ENCODE measurements around the gene GSTA5.
"Not testable (repeated sequence)": the region's sequence is repeated elsewhere in the genome, so short reads cannot be mapped to it uniquely, and the experiment has no call there.

GSTA5 gene

DNA sequence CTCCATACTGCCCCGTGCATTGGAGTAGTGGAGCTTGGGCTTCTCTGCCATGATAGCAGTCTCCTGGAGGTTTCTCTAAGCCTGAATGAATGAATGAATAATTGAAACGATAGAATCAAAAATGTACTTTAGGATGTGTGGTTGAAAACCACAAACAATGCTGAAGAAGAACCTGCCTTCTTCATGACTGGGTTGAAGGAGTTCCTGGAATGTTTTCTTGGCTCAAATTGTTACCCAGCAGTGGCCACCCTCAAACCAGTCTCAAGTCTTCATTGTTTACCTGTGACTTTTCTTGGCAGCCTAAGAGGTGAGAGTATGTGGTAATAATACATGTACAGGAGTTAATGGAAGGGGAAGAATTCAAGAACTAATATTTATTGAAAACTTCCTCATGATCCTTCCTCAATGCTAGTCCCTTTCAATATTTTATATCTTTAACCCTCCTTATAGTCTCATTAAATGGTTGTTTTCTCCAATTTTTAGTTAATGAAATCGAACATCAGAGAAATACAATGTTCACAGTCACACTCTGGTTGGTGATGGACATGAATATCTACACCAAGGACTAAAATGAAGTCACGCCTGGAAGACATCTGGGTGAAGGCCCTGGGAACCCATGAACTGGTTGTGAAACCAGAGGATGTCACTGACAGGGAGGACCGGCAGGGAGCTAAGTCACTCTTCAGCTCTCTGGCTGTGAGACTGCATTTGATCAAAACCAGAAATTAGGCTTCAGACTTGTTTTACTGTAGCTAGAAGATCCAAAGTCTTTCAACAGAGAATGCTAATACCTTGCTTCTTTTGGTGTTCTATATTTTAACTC is at the start of gene GSTA5:
Gene GSTA5 (minus strand): TSS at position 51 of the 823 bp plus-strand sequence.
- no peak for DNase-seq

DNA sequence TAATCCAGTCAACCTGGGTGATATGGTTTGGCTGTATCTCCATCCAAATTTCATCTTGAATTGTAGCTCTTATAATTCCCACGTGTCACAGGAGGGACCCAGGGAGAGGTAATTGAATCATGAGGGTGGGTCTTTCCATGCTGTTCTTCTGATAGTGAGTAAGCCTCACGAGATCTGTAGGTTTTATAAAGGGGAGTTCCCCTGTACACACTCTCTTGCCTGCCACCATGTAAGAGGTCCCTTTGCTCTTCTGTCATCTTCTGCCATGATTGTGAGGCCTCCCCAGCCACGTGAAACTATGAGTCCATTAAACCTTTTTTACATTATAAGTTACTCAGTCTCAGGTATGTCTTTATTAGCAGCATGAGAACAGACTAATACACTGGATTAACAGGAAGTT is 49.4 kb upstream of the GSTA5 start:
- no peak for DNase-seq

- DNase-seq, result no peak
Observed at GRCh38 chr6:52887910-52888524, 47.4 kb upstream of the GSTA5 start.

- peak; percentile 54 for DNase-seq
Observed at GRCh38 chr6:52881996-52882841, 41.6 kb upstream of the GSTA5 start.

DNA sequence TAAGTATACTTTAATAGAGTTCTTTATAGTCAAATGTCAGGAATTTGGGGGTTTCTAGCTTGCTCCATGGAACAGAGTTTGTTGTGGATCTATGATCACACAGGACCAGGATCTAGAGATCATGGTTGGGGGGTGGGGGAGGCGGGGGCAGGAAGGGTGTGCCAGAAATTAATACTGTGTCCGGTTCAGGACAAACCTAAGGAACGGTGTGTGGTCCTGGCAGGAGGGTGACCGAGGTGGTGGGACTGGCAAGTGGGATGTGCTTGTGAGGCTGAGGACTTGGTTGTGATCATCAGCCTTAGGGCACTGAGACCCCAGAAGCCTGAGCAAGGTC is 41.0 kb upstream of the GSTA5 start:
- DNase-seq, result no peak

- no peak for DNase-seq
Observed at GRCh38 chr6:52877786-52878185, 37.2 kb upstream of the GSTA5 start.

DNA sequence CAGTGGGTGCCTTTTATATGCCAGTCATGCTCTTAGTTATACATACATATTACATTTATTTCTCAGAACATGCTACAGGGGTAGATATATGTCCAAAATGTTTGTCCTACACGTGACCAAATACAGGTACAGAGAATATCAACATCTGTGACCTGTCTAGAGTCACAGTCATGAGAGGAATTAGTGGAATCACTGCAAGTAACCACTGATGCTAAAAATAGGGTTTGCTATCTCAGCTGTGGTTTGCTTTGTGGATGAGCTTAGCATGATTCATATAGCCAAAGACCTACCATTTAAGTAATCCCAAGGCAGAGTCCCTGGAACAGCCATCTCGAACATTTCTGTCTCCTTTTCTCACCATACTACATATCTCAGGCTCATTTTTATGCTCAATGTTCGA is 36.6 kb upstream of the GSTA5 start:
- DNase-seq, result no peak

- DNase-seq, result no peak
Observed at GRCh38 chr6:52876056-52876787, 35.6 kb upstream of the GSTA5 start.

GRCh38 chr6:52872031-52872430 is 31.4 kb upstream of the GSTA5 start:
- DNase-seq, result no peak

GRCh38 chr6:52871621-52872020 is 31.0 kb upstream of the GSTA5 start:
- no peak for DNase-seq

GRCh38 chr6:52870335-52871091 is 29.9 kb upstream of the GSTA5 start:
- not testable (repeated sequence) for DNase-seq

- DNase-seq, result not testable (repeated sequence)
Observed at GRCh38 chr6:52868899-52869298, 28.3 kb upstream of the GSTA5 start.

DNA sequence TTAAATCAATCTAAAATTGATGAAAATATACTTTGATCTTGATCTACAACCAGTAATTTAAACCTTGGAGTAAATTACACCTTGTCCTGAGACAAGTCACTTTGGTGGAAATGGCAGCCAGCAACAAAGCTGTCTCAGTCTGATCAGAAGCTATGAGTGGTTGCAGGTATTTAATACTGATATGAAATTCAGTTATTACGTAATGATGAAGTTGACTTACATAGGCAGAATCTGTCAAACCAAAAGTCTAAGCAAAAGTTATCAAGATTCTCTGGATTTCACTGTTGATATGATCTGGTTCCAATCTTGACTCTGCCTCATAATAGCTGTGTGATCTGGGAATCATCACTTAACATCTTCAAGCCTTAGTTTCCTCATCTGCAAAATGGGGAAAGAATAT is 27.6 kb upstream of the GSTA5 start:
- no peak for DNase-seq

DNA sequence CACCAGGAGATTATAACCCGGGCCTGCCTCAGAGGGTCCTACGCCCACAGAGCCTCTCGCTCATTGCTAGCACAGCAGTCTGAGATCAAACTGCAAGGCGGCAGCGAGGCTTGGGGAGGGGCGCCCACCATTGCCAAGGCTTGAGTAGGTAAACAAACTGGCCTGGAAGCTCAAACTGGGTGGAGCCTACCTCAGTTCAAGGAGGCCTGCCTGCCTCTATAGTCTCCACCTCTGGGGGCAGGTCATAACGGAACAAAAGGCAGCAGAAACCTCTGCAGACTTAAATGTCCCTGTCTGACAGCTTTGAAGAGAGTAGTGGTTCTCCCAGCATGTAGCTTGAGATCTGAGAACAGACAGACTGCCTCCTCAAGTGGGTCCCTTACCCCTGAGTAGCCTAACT is 20.5 kb upstream of the GSTA5 start:
- DNase-seq, result not testable (repeated sequence)

- DNase-seq, result no peak
Observed at GRCh38 chr6:52858416-52858815, 17.8 kb upstream of the GSTA5 start.

DNA sequence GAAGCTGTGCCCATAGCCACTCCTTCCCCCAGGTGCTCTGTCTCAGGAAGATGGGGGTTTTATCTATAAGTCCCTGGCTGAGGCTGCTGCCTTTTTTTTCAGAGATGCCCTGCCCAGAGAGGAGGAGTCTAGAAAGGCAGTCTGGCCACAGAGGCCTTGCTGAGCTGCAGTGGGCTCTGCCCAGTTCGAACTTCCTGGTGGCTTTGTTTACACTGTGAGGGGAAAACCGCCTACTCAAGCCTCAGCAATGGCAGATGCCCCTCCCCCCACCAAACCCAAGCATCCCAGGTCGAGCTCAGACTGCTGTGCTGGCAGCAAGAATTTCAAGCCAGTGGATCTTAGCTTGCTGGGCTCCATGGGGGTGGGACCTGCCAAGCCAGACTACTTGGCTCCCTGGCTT is 15.5 kb upstream of the GSTA5 start:
- DNase-seq, result not testable (repeated sequence)

GRCh38 chr6:52849137-52849536 is 8.5 kb upstream of the GSTA5 start:
- no peak for DNase-seq

DNA sequence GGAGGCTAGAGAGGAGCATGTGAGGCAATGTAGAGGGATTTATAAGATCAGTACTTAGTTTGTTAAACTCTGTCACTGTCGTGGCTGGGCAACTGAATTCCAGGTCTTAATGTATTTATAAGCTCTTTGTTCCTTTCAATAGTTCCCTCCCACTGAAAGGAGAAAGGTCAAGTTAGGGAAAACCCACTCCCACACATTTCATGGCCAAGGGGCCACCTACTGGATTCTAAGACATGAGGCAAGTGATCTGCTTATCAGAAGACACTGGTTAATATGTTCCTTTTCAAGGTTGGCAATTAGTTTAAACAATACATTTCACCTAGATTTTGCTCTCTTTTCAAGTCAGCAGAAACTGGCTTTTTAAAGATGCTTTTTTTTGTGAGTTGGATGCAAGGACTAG is 5.4 kb upstream of the GSTA5 start:
- no peak for DNase-seq

DNA sequence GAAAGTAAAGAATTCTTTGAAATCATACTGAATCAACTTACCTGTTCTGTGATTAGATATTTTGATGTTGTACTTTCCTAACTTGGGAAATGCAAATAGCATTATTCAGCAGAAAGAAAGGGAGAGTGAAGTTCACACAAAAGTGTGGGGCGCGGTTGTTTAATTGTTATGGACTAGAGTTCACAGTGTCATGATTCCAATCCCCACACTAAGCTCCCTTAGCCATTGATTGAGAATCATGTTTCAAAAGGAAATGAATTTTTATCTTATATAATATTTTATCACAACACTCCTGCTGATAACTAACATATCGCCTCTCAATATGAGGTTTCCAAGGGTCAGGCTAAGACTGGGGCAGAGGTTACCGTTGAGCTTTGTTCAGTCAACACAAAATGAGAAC is 3.0 kb upstream of the GSTA5 start:
- no peak for DNase-seq

DNA sequence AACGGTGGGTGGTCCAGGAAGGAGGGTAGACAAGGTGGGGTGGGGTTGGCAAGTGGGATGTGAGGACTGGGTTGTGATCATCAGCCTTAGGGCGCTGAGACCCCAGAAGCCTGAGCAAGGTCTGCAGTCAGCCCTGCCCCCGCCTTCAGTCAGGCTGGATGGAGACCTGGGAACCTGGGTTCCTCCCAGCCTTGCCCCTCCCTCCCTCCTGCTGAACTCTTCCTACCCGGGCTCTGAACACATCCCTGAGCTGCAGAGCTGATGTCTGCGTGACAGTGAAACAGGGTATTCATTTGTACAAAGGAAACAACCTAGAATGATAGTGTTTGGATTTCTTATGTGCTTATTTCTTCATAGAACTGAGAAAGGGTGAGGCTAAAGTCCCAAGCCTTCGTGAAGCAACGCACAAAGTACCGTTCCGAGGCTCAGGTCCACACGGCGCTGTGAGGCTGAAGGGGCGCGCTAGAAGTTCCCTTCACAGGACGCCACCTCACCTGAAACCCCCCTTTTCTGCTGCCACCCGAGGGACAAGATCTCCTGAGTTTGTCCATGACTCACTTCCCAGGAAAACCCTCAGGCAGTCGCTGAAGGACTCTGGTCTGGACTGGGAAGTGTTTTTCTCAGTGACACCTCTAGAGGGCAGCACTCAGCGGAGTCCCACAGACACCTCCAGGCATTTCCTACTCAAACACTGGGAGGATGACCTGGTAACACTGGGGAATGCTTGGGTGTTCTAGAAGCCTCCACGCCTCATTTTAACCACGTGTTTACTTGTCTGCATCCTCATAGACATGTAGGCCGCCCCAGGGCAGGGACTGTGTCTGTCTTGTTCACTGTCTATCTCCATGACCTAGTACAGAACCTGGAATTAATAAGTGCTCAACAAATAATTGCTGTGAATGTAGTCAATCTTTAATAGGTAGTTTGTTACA is 1.2 kb downstream of the GSTA5 start:
- peak; percentile 32 for DNase-seq

GRCh38 chr6:52834481-52834880 is 6.1 kb downstream of the GSTA5 start:
- DNase-seq, result no peak
